8988T (cell line): Measurements from ENCODE around the gene GALNS.
"Not testable (repeated sequence)": the region's sequence is repeated elsewhere in the genome, so short reads cannot be mapped to it uniquely, and the experiment has no call there.

Source experiments
- DNase-seq: peaks from one replicate; pipeline ENCODE4 v3.0.0; 2011

The GALNS gene

DNA sequence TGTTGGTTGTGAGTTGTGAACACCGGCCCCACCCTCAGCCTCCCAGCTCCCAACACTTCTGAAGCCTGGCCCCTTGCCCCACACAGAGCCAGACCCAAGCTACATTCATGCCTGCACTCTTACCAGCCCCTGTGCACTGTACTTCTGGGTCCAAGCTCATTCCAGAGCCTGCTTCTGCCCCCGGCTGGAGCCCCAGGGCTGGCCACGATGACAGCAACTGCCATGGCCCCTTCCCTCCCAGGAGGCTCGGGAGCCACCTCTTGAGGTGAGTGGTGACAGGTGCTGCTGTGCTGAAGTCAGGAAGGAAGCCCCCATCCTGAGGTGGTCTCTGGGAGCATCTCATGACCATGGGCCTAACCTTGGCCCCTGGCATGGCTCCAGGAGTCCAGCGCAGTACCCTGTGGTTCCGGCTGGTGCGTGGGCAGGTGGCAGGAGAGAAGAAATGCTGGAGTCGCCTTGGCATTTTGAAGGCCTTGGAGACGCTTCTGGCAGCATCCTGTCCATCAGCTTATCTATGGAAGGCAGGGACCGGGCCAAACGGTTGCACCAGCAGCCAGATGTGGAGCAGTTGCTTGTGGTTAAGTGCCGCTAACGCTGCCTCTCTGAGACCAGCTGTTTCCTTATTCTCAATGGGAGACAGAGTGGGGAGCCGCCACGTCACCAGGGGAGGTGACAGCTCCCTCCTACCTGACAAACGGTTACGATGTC lies 57.0 kb downstream of the GALNS start:
- DNase-seq, result no peak

DNA sequence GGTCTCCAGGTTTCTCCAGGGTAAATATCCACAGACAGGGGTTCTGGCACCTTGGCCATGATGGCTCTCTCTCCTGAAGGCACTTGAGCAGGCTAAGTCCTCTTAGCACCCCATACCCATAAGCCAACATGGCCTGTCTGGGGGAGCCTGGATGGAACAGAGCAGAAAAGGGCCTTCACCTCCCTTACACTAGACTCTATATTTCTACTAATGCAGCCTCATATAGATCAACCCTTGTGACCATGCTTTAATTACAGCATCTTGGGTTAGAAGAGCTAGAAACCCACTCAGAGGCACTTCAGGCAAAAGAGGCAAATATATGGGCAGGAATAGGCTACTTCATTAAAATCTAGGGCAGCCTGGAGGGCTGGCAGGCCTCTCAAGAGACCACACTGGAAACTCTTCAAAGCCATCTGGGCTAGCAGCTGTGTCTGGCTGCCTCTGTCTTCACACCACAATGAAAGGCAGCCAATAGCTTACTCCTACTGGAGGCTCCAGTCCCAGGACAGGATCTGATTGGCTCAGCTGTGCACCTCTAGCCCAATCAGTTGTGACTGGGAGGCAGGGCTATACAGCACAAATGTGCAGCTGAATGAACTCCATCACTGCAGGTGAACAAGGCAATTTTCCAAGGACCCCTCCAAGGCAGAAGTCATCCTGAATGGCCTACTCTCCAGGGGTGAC lies 57.8 kb downstream of the GALNS start:
- DNase-seq, result no peak

DNA sequence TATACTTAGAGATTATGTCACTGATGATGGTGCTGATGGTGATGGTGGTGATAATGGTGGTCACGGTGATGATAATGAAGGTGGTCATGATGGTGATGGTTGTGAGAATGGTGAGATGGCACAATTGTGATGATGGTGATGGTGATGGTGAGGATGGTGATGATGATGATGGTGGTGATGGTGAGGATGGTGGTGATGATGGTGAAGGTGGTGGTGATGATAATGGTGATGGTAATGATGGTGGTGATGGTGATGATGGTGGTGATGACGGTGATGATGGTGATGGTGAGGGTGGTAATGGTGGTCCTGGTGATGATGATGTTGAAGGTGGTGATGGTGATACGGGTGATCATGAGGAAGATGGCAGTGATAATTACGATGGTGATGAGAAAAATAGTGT lies 58.7 kb downstream of the GALNS start:
- DNase-seq, result no peak

DNA sequence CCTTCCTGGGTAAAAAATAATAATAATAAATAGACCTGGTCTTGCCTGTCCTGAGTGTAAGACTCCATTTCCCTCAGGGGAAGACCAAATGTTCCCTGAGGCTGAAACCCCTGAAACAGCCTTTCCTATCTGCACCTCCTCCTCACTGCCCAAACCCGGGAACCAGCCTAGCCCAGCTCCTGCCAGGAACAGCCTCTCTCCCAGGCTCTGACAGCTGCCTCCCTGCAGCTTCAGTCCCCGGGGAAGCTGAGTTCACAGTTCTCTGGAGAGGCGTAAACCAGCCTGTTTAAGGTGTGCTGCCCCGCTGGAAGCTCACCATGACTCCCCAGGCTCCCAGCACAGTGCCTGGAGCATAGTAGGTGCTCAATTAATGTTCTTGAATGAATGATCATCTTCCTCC lies 60.5 kb downstream of the GALNS start:
- DNase-seq, result no peak

DNA sequence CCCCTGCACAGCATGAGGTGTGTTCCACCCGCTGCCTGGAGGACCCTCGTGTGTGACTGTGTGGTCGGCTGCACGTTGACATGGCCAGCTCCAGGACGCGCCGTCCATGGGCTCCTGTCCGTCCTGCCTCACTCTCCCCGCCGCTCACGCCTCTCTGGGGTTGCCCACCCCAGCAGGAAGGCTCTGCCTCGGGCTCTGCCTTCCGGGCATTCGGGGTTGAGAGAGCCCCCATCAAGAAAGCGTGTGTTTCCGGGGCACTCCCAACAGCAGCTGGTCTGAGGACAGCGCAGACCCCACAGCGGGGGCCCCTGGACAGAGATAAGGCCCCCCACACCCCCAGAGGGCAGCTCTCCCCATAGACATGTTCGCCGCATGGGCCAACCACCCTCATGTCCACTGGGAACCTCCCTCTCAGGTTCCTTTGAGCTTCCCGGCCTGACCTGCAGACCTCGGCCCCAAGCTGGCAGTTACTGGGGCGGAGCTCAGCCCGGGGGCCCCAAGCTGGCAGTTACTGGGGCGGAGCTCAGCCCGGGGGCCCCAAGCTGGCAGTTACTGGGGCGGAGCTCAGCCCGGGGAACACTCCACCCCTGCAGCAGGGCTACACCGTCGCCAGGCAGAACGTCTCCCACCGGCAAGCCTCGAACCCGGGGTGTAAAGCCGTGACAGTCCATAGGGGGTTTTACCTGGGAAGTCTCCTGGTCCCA lies 63.3 kb downstream of the GALNS start:
- no peak for DNase-seq

DNA sequence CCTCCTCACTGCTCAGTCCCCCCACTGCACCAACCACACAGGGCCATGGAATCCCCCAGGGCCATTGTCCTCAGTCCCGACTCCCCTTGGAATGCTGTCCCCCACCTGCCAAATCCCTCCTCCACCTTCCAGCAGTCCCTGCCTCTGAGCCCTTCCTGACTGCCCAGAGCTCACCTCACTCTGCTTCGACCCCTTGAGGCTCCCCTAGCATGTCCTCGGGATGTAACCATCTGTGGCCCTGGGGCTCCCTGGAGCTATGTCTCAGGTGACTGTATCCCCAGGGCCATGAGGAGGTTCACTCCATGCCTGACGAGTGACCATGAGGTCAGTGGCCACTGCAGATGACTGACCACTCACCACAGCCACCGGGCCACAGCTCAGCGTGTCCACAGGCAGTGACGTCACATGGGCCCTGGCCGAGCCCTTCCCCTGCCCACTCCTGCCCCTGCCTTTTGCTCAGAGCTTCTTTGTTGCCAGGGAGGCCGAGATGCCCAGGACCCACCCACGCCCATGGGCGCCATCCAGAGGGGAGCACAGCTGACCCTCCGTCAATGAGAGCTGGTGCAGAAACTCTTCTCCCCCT lies 64.0 kb downstream of the GALNS start:
- no peak for DNase-seq

DNA sequence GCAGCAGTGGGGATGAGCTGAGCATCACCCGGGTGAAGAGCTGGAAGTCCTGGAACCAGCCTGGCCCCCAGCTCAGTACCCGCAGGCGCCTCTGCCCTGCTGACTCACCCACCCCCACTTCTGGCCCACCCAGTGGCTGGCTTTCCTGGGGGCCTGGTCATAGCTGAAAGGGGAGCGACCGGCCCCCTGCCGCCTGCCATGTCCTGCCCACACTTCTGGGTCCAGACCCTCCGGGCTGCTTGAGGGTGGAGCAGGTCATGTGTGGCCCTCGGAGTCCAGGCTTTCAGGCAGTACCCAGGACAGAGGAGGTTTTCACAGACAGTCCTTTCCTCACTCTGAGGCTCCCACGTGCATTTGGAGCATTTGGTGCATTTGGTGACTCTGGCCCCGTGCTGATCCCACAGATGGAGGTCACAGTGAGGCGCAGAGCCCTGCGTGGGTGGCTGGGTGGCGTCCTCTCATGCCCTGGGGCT lies 64.6 kb downstream of the GALNS start:
- DNase-seq, result no peak

DNA sequence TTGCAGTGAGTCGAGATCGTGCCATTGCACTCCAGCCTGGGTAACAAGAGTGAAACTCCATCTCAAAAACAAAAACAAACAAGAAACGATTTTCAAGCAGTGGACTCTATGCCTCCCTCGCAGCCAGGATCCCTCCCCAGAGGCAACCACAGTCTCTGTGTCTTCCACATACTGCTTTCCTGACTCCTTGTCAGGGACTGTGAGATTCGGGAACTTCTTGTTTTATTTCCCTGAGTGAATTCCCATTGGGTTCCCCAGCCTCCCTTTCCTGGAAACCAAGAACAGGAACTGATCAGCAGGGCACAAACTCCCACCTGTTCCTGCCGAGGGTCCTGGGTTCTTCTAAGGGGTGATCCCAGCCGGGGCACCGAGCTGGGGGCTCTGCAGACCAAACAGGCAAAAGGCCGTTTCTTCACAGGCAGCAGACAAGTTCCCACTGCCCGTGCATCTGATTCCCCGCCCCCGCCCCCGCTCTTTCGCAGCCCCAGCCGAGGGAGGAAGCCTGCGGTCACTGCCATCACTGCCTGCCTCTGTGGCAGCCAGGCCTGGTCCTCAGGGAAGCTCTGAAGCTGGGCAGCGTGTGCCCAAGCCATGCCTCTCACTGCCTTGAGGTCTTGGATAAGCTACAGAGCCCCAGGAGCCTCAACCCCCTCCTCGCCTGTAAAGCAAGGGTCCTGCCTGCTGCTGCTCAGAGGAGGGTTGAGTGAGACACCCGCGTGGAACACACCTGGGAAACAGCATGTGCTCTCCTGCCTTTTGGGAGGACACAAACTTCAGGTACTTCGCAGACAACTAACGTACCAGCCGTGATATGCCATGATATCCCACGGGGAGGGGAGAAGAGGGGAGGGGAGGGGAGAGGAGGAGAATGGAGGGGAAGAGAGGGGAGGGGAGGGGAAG lies 66.2 kb downstream of the GALNS start:
- no peak for DNase-seq

DNA sequence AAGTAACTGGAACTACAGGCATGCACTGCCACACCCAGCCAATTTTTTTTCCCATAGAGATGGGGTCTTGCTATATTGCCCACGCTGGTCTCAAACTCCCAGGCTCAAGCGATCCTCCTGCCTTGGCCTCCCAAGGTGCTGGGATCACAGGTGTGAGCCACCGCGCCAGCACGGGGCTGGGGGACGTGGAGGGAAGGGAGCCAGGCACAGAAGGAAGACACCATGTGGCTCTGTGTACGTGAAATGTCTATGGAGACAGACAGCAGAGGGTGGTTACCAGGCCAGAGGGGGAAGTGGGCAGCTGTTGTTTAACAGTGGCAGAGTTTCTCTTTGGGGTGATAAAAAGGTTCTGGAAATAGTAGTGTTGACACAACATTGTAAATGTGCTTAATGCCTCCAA lies 67.2 kb downstream of the GALNS start:
- no peak for DNase-seq

DNA sequence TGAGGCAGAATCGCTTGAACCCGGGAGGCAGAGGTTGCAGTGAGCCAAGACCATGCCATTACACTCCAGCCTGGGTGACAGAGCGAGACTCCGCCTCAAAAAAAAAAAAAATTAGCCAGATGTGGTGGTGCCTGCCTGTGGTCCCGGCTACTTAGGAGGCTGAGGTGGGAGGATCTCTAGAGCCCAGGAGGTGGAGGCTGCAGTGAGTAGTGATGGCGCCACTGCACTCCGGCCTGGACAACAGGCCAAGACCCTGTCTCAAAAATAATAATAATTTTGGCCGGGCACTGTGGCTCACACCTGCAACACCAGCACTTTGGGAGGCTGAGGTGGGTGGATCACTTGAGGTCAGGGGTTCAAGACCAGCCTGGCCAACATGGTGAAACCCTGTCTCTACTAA lies 68.0 kb downstream of the GALNS start:
- not testable (repeated sequence) for DNase-seq

DNA sequence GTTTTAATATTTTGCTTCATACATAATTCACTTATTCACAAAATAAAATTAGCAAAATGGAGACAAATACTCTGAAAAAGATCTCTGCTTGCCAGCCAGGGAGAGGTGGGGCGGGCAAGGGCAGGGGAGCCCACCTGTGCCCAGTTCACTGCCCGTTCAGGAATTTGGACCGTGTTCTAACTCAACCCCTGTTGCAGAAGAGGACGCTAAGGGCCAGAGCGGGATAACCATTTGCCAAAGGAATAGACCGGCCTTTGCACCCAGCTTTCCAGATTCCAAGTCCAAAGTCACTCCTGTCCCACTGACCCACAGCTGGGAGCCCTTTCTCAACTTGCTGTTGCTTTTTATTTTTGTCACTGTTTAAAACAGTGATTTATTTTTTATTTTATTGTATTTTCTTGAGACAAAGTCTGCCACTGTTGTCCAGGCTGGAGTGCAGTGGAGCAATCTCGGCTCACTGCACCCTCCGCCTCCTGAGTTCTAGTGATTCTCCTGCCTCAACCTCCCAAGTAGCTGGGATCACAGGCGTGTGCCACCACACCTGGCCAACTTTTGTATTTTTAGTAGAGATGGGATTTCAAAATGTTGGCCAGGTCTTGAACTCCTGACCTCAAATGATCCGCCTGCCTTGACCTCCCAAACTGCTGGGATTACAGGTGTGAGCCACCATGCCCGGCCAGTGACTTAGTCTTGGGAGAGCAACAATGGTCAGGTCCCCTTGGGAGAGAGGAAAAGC lies 69.0 kb downstream of the GALNS start:
- no peak for DNase-seq

DNA sequence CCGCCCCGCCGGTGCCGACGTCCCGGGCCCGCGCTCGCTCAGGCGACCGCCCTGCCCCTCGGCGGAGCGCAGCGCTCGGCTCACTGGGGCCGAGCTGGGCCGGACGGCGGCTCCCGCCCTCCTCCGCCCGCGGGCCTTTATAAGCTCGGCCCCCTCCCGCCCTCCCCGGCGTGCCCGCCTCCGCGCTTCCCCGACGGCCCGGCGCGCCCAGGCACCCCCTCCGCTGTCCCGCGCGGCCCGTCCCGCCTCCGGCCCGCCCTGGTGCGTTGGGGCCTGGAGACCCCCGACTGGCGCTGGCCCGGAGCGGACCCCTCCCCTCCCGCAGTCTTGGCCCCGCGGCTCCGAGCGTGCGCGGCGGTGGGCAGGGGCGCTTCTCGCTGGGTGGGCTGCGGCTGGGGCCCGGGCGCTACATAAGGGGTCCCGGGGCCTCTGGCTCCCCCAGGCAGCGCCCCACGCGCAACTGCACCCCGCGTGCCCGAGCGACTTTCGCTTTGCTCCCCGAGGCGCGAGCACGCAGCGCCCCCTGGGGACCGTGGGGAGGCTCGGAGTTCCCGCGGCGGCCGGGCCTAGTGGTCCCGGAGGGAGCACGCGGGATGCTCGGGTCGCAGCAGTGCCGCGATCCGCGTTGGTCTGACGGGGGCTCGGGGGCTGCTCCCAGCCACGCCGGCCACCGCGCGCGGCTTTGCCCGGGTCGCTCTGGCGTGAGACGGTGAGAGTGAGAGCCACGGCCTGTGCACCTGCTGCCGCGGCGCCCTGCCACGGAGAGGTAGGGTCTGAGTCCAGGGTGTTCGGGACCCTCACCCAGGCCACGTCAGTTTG lies 71.4 kb downstream of the GALNS start, which contains the start of gene PIEZO1:
Gene PIEZO1, minus strand, starts transcription at position 115 of the 819 bp plus-strand sequence. CDS start 256 bp downstream, outside the sequence.
- DNase-seq, result peak; percentile 91

DNA sequence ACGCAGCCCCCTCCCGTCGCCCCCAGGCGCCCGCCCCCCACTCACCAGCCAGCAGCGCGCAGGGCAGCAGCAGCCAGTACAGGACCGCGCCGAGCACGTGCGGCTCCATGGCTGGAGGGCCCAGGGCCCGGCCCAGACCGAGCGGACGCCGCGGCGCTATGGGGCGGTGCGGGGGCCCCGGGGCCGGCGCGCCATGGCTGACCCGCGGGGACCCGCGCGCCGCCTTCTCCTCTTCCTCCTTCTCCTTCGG lies 72.0 kb downstream of the GALNS start:
- DNase-seq, result no peak

DNA sequence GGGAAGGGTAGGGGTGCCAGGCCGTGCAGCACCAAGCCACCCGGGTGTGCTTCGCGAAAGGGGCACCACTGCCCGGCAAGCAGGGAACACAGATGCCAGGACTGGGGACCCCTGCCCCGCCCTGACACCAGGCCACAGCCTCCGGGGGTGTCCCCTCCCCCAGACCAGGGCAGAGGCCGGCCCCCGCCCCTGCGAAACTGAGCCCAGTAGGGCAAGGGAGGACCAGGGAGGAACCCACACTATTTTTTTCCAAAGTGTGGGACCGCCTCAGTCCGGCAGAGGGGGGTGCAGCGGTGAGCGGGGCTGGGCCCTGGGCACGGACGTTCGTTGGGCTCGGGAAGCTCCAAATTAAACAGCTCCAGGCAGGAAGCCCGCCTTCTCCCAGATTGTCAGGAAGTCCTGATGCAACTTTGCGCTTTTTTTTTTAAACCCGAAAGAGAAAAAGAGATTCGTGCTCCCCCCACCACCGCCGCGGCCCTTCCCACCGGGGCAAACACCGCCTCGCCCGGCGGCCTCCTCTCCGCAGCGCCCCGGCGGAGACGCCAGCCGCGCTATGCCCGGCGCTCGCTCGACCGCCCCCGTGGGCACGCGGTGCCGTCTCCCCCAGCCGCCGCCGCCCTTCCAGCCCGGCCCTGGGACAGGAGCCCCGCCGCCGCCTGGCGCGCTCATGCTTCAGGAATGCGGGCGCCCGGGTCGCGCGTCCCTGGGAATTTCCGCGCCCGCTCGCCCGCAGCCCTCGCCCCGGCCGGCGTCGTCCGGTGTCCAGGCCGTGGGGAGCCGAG lies 72.5 kb downstream of the GALNS start:
- peak; percentile 74 for DNase-seq

DNA sequence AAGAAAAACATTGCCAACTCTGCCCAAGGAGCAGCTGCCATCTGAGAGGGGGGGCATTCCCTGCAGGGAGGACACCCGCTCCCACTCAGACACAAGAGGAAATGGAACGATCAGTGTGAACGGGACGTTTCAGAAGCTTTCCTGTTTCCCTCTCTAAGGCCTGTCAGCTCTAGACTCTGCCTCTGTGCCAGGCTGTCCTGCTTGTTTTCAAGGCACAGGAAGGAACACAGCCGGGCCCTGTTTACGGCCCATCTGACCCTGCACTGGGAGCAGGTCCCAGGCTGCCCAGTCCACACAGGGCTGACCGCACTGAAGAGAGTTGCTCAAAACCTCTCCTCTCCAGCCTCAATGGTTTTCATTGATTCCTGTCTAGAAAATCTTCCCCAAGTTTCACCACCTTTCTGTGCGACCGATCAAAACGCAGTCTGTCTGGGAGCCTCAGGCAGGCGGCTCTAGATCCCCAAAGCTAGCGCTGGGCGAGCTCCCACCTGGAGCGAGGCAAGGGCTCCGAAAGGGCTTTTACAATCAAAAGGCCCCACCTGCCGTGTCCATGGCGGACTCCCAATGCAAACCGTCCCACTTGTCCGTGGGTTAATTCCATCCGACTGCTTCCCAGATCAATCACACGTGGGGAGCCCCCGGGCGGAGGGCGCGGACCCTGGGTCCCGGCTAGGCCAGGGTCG lies 73.2 kb downstream of the GALNS start:
- DNase-seq, result peak; percentile 61

DNA sequence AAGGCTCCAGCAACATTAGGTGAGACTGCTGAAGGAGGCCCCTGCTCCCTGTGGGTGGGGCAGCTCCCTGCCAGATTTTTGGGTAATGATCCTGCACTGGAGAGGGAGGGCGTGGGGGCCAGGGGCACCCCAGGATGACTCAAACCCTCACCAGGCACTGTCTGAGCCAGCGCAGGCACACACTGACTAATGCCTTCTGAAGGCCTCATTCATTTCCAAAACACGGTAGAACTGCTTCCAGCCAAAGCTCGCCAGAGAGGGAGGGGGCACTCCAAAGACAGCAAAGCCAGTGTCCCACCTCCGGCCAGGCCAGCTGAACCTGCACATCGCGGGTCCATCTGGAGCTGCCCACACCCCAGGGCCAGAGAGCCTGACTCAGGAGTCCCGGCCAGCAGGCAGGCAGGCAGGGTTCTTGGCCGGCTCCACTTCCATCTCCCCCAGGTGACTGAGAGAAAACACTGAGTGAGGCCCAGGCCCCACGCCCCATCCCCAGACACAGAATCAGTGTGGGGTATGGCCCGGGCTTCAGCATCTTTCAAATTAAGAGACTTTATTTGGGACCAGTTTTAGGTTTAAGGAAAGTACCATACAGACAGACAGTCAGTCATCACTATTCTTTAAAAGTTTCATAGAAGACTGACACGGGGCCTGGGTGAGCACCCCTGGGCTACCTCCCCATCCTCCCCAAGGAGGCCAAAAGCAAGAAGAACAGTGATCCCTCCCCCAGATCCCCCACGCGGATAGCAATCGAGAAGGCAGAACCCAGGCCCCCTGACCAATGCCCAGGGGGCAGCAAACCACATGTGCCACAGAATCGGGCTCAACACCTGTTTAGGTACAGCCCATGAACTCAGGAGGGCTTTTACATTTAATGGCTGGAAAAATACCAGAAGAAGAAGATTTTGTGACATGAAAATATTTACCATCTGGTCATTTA lies 74.0 kb downstream of the GALNS start:
- peak; percentile 95 for DNase-seq

DNA sequence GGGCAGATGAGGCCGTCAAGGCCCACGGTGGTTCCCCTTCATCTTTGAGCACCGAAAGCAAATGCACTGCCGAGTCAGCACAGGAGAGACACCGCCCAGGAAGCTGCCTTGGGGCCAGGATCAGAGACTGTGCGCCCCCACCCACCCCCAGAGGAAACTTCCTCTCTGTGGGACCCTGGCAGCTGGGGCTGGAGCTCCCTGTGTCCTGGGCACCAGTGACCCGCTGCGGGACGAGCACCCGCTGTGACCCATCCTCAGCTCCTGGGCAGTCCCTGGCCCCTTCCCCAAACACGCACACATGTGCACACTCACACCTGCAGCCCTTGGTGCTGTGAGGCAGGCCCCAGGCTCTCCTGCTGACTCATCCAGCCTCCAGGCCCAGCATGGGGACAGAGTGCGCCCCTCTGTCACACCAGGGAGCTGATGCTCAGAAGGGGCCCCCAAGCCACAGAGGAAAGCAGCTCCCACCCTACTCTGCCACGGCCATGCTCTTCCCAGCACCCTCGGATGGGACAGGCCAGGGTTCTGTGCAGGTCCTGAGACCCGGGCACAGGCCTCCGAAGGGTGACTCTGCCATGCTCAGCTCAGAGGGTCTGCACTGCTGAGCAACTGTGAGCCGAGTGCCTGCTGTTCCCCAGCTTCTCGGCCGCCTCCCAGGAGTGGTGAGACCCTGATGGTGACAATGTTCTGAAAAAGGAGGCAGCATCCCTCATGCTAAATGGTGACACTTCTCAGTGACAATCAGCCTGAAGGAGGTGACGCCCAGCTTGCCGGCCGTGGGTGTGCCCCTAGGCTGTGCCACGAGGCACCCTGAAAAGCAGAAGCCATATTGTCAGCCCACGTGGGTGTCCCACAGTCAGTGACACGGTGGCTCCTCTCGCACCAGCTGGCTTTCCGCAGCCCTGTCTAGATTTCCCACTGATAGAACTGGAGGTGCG lies 75.3 kb downstream of the GALNS start:
- DNase-seq, result peak; percentile 64
